H1 (cell line): ENCODE measurements around the gene SLC6A18. TPM values are rescaled to one million over a fixed set of nuclear protein-coding genes. Genes with fewer than 3 reads are reported as not detected.

ENCODE experiments used
- CTCF ChIA-PET: fragments of 300-600 bp; sonication (Branson Sonifier 250); formaldehyde crosslinking; loops from one replicate; lab custom pipeline; 2021; ENCODE audit not compliant: partially characterized antibody; lab: Charles Lee
- POLR2A ChIA-PET: fragments of 300-600 bp; sonication (Branson Sonifier 250); formaldehyde crosslinking; loops from one replicate; lab custom pipeline; 2021; ENCODE audit warnings: inconsistent platforms; ENCODE audit not compliant: partially characterized antibody; lab: Charles Lee
- DNase-seq, 2 experiments: peaks; one replicate each; pipeline versions ENCODE4 v3.0.0 to v3.0.0-alpha.2; 2010 to 2022; ENCODE audit warnings: low spot score in 2 of 2, low read depth in 1 of 2, mixed read lengths in 1 of 2
- FAIRE-seq: peaks from 2 replicates; lab custom pipeline; 2011; peaks lifted over from hg19 to GRCh38; lab: Jason Lieb, UNC
- H2AFZ ChIP-seq: 2 replicates; pipeline ENCODE4 v1.8.1; 2012; ENCODE audit warnings: low read length, inconsistent platforms
- H2AK5ac ChIP-seq: 2 replicates; pipeline ENCODE4 v1.6.1; 2013; ENCODE audit warnings: low read depth, low read length
- H2BK120ac ChIP-seq: replicated peaks from 2 replicates; pipeline ENCODE3; 2013; ENCODE audit warnings: low read depth, low read length, inconsistent platforms
- H2BK12ac ChIP-seq: 2 replicates; pipeline ENCODE4 v1.6.1; 2013; ENCODE audit warnings: low read depth, low read length
- H2BK15ac ChIP-seq: 2 replicates; pipeline ENCODE4 v1.6.1; 2013; ENCODE audit warnings: low read length
- H2BK20ac ChIP-seq: 2 replicates; pipeline ENCODE4 v1.6.1; 2013; ENCODE audit warnings: low read length
- H2BK5ac ChIP-seq: 2 replicates; pipeline ENCODE4 v1.6.1; 2013; ENCODE audit warnings: low read depth, low read length
- H3K14ac ChIP-seq: 2 replicates; pipeline ENCODE4 v1.6.1; 2013; ENCODE audit warnings: inconsistent platforms; ENCODE audit not compliant: insufficient read length
- H3K18ac ChIP-seq: 2 replicates; pipeline ENCODE4 v1.6.1; 2013; ENCODE audit warnings: low read length; ENCODE audit errors: extremely low read depth
- H3K23ac ChIP-seq: 2 replicates; pipeline ENCODE4 v1.6.1; 2013; ENCODE audit warnings: inconsistent platforms; ENCODE audit not compliant: insufficient read length
- H3K23me2 ChIP-seq: 2 replicates; pipeline ENCODE4 v1.6.1; 2013; ENCODE audit warnings: low read depth, low read length
- H3K27ac ChIP-seq: 2 replicates; pipeline ENCODE4 v1.6.1; 2011; ENCODE audit warnings: low read depth, low read length, inconsistent platforms
- H3K27me3 ChIP-seq, 4 experiments: replicated peaks in 1 of 4; 1 replicate in 1 of 4; 2 replicates in 3 of 4; pipeline versions ENCODE4 v1.6.1 to v1.8.1; 2011 to 2013; ENCODE audit warnings: low read length in 3 of 4, mild to moderate bottlenecking in 3 of 4, inconsistent platforms in 2 of 4, mixed read lengths in 2 of 4, moderate library complexity in 1 of 4; ENCODE audit not compliant: control insufficient read depth in 3 of 4, insufficient read depth in 3 of 4; ENCODE audit errors: extremely low read depth in 1 of 4
- H3K36me3 ChIP-seq, 4 experiments: 2 replicates each; pipeline versions ENCODE4 v1.6.1 to v1.8.1; 2011 to 2013; ENCODE audit warnings: mild to moderate bottlenecking in 4 of 4, low read length in 3 of 4, moderate library complexity in 2 of 4, control low read depth in 1 of 4, inconsistent platforms in 1 of 4; ENCODE audit not compliant: insufficient read depth in 4 of 4, control insufficient read depth in 2 of 4
- H3K4ac ChIP-seq: replicated peaks from 2 replicates; pipeline ENCODE3; 2013; ENCODE audit warnings: low read length, low read depth, mixed read lengths, inconsistent platforms; ENCODE audit not compliant: insufficient read length
- H3K4me1 ChIP-seq, 4 experiments: replicated peaks in 1 of 4; 1 replicate in 1 of 4; 2 replicates in 3 of 4; pipeline versions ENCODE4 v1.6.1 to v1.8.1; 2011 to 2013; ENCODE audit warnings: low read length in 3 of 4, inconsistent platforms in 2 of 4, mixed read lengths in 1 of 4; ENCODE audit not compliant: insufficient read depth in 4 of 4, control insufficient read depth in 3 of 4
- H3K4me2 ChIP-seq, 2 experiments: 2 replicates each; pipeline versions ENCODE4 v1.6.1 to v1.8.1; 2011 to 2013; ENCODE audit warnings: low read depth in 2 of 2, low read length in 2 of 2, control low read depth in 1 of 2, inconsistent platforms in 1 of 2, mild to moderate bottlenecking in 1 of 2; ENCODE audit not compliant: insufficient read depth in 1 of 2
- H3K4me3 ChIP-seq, 4 experiments: fragments of 200-600, 300-600 bp in 1 of 4; sonication (generic), shearing (Covaris generic), sonication (Bioruptor Twin) in 1 of 4; 2 replicates each; pipeline versions ENCODE4 v1.5.1 to v1.8.1; 2011 to 2016; ENCODE audit warnings: low read length in 4 of 4, low read depth in 3 of 4, control low read depth in 2 of 4, inconsistent platforms in 2 of 4, mild to moderate bottlenecking in 2 of 4, mixed read lengths in 1 of 4, moderate library complexity in 1 of 4; ENCODE audit not compliant: insufficient read depth in 2 of 4; ENCODE audit errors: extremely low read depth in 1 of 4
- H3K56ac ChIP-seq: replicated peaks from 2 replicates; pipeline ENCODE3; 2013; ENCODE audit warnings: low read depth, mild to moderate bottlenecking, mixed read lengths, low read length, inconsistent platforms; ENCODE audit not compliant: insufficient read length
- H3K79me1 ChIP-seq: 2 replicates; pipeline ENCODE4 v1.6.1; 2013; ENCODE audit warnings: low read depth, low read length, control low read depth
- H3K79me2 ChIP-seq, 2 experiments: 2 replicates each; pipeline versions ENCODE4 v1.6.1 to v1.8.1; 2012 to 2013; ENCODE audit warnings: low read length in 2 of 2, mild to moderate bottlenecking in 2 of 2, inconsistent platforms in 1 of 2; ENCODE audit not compliant: insufficient read depth in 2 of 2, control insufficient read depth in 1 of 2
- H3K9ac ChIP-seq, 4 experiments: replicated peaks in 1 of 4; 1 replicate in 1 of 4; 2 replicates in 3 of 4; pipeline versions ENCODE4 v1.6.1 to v1.8.1; 2011 to 2013; ENCODE audit warnings: low read depth in 3 of 4, low read length in 3 of 4, control low read depth in 2 of 4, mild to moderate bottlenecking in 2 of 4, moderate library complexity in 2 of 4, inconsistent platforms in 1 of 4; ENCODE audit errors: extremely low read depth in 1 of 4
- H3K9me3 ChIP-seq, 2 experiments: 2 replicates each; pipeline versions ENCODE4 v1.6.1 to v1.8.1; 2012 to 2013; ENCODE audit warnings: mild to moderate bottlenecking in 2 of 2, moderate library complexity in 2 of 2, control low read depth in 1 of 2, inconsistent platforms in 1 of 2, low read depth in 1 of 2, low read length in 1 of 2, mixed read lengths in 1 of 2; ENCODE audit not compliant: insufficient read depth in 2 of 2
- H4K20me1 ChIP-seq, 2 experiments: replicated peaks in 1 of 2; 2 replicates each; pipeline versions ENCODE3 to v1.8.1; 2011 to 2013; ENCODE audit warnings: inconsistent platforms in 2 of 2, low read length in 2 of 2, mild to moderate bottlenecking in 1 of 2; ENCODE audit not compliant: insufficient read depth in 2 of 2, control insufficient read depth in 1 of 2
- H4K5ac ChIP-seq: 2 replicates; pipeline ENCODE4 v1.6.1; 2013; ENCODE audit warnings: low read length, low read depth, mixed read lengths, inconsistent platforms; ENCODE audit not compliant: insufficient read length
- H4K8ac ChIP-seq: 2 replicates; pipeline ENCODE4 v1.8.0; 2013; ENCODE audit warnings: mild to moderate bottlenecking, moderate library complexity, low read length, inconsistent platforms; ENCODE audit not compliant: insufficient read depth; ENCODE audit errors: extremely low read depth
- H4K91ac ChIP-seq: replicated peaks from 2 replicates; pipeline ENCODE3; 2013; ENCODE audit warnings: low read length, mixed read lengths, inconsistent platforms; ENCODE audit not compliant: insufficient read length
- BACH1 ChIP-seq: IDR thresholded peaks from 2 replicates; pipeline ENCODE4 v1.6.1; 2012; ENCODE audit warnings: low read length, improper control_type of control experiment
- CEBPB ChIP-seq: IDR thresholded peaks from 2 replicates; pipeline ENCODE4 v1.6.1; 2012; ENCODE audit warnings: low read depth, low read length
- CHD1 ChIP-seq: IDR thresholded peaks from 2 replicates; pipeline ENCODE4 v1.6.1; 2012; ENCODE audit warnings: low read depth, low read length, improper control_type of control experiment
- CHD2 ChIP-seq: IDR thresholded peaks from 2 replicates; pipeline ENCODE4 v1.6.1; 2012; ENCODE audit warnings: low read length, improper control_type of control experiment
- JUN ChIP-seq: IDR thresholded peaks from 2 replicates; pipeline ENCODE4 v1.6.1; 2011; ENCODE audit warnings: low read depth, mild to moderate bottlenecking, improper control_type of control experiment, low read length
- KDM5A ChIP-seq: fragments of 200-600 bp; IDR thresholded peaks from 2 replicates; pipeline ENCODE4 v1.7.1; 2012; ENCODE audit warnings: mild to moderate bottlenecking, low read length, inconsistent platforms, mixed read lengths
- POLR2A ChIP-seq, 2 experiments: IDR thresholded peaks; 1 replicate in 1 of 2; 2 replicates in 1 of 2; pipeline ENCODE4 v1.6.1; 2011; ENCODE audit warnings: low read depth in 2 of 2, low read length in 2 of 2, mild to moderate bottlenecking in 2 of 2; ENCODE audit errors: control extremely low read depth in 1 of 2
- RXRA ChIP-seq: IDR thresholded peaks from 2 replicates; pipeline ENCODE4 v1.6.1; 2011; ENCODE audit warnings: low read depth, mild to moderate bottlenecking, low read length, moderate library complexity; ENCODE audit not compliant: insufficient read depth
- SAP30 ChIP-seq: fragments of 300-600 bp; sonication (generic); IDR thresholded peaks from 2 replicates; pipeline ENCODE4 v1.7.1; 2012; ENCODE audit warnings: low read length, moderate library complexity, mild to moderate bottlenecking, inconsistent platforms; ENCODE audit not compliant: insufficient read depth, insufficient replicate concordance
- SP1 ChIP-seq: IDR thresholded peaks from 2 replicates; pipeline ENCODE4 v1.6.1; 2011; ENCODE audit warnings: low read depth, low read length
- SP4 ChIP-seq: IDR thresholded peaks from 2 replicates; pipeline ENCODE4 v1.6.1; 2012; ENCODE audit warnings: low read length, inconsistent platforms
- TAF1 ChIP-seq: IDR thresholded peaks from 2 replicates; pipeline ENCODE4 v1.6.1; 2011; ENCODE audit warnings: mild to moderate bottlenecking, low read depth, low read length
- WGBS, 2 experiments: shearing (Covaris generic) in 1 of 2; methylation state at CpG; one replicate each; pipeline versions ENCODE4 v1.1.6 to v1.1.7; 2013 to 2015; ENCODE audit warnings: low lambda C conversion rate in 2 of 2, mixed read lengths in 2 of 2, inconsistent platforms in 1 of 2, low coverage in 1 of 2, missing lambda C conversion rate in 1 of 2; ENCODE audit not compliant: insufficient replicate concordance in 2 of 2, insufficient coverage in 1 of 2, insufficient read length in 1 of 2; ENCODE audit errors: extremely low coverage in 1 of 2, missing lambda C conversion rate in 1 of 2; 5-methylcytosine and 5-hydroxymethylcytosine counted together
- polyA plus RNA-seq, 7 experiments: library from polyadenylated mRNA; depleted of rRNA in 3 of 7; stranded (reverse) in 5 of 7; unstranded in 2 of 7; fragments of >200 nt in 5 of 7; fragments of 200-250 nt in 2 of 7; gene quantifications; 1 replicate in 5 of 7; 2 replicates in 1 of 7; 4 replicates in 1 of 7; pipeline versions ENCODE4 v1.2.1 to v1.2.3, GENCODE V29; 2011 to 2013; ENCODE audit warnings: missing spikeins in 2 of 7, mixed read lengths in 2 of 7
- total RNA-seq: library from RNA; stranded (reverse); fragmentation: NEBNext Ultra II Directional; extraction: Animal tissue kit (Norgen Biotek cat#: 25700); gene quantifications from 2 replicates; pipeline ENCODE4 v1.2.1, GENCODE V29; 2021
- TF ChIP-seq, protein P1 (sequence below): IDR thresholded peaks from 2 replicates; pipeline ENCODE4 v1.6.1; 2012; ENCODE audit warnings: low read length, inconsistent platforms
- TF ChIP-seq, protein P2 (sequence below): IDR thresholded peaks from 2 replicates; pipeline ENCODE4 v1.6.1; 2012; ENCODE audit warnings: inconsistent platforms

Gene SLC6A18
- total and polyA plus RNA-seq, 2 of the 8 experiments (the other 6 are each of a cell fraction or from before 2014, with no cell fraction given) = not detected

DNA sequence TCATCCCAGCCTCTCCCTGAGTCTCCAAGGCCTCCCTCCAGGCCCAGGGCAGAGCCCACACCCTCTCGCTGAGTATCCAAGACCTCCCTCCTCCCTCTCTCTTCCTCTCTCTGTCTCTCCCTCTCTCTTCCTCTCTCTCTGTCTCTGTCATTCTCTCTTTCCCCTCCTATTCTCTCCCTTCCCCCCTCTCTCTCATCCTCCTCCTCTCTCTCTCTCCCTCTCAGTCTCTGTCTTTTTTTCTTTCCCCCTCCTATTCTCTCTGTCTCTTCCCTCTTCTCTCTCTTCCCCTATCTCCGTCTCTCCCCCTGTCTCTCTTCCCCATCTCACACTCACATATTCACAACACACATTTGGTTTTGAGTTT lies 15.7 kb upstream of the SLC6A18 start:
- no peak for DNase-seq
- Histone ChIP-seq H3K4me3 (no peak overlapping the region), H2AK5ac (no peak overlapping the region), H3K4ac (no peak overlapping the region), H4K20me1 (peaks cover 3 to 6% of the 10 kb centered on the region in 2 experiments), H3K23ac (no peak overlapping the region), H3K27ac (no peak overlapping the region), H3K4me1 (peaks cover 0 to 3% (median 0%) of the 10 kb centered on the region in 4 experiments; a peak in 1 of 7 replicates), H3K18ac (no peak overlapping the region), H3K23me2 (no peaks in the 10 kb centered on the region), H3K4me2 (no peak overlapping the region), H2BK5ac (no peak overlapping the region), H3K9me3 (no peaks in the 10 kb centered on the region; a peak in 1 of 4 replicates), H4K8ac (no peak overlapping the region), H3K79me1 (no peaks in the 10 kb centered on the region), H3K27me3 (no peaks in the 10 kb centered on the region; a peak in 1 of 7 replicates), H2BK12ac (no peak overlapping the region), H2BK15ac (no peak overlapping the region), H3K56ac (no peak overlapping the region), H2BK120ac (no peak overlapping the region), H3K36me3 (no peaks in the 10 kb centered on the region), H3K79me2 (no peaks in the 10 kb centered on the region), H4K91ac (no peak overlapping the region), H2AFZ (no peak overlapping the region), H4K5ac (no peak overlapping the region), H3K9ac (no peak overlapping the region), H2BK20ac (no peak overlapping the region), H3K14ac (no peak overlapping the region)
- 88% methylated on average over 2 of the region's 2 CpGs; no CpG with 5 or more reads in 1 of the 2 experiments for WGBS, 2 experiments
- FAIRE-seq = no peak
- ChIA-PET POLR2A (interaction anchor here (1.0 kb wide), 1 partner anchor 10 kb away, joined by 4 read pairs; no protein-coding TSS in a partner anchor), CTCF (interaction anchor here (0.6 to 2.5 kb wide), 7 partner anchors 26 to 270 kb away, joined by 3 to 7 read pairs (median 4); no protein-coding TSS in a partner anchor)
- TF ChIP-seq SP4 (no peak), CHD2 (no peak), SAP30 (no peak), TAF1 (no peak), SP1 (no peak), CHD1 (no peak), KDM5A (no peak), CEBPB (no peak), RXRA (no peak), JUN (no peak), BACH1 (no peak), POLR2A (IDR thresholded peaks at IDR 0.05; ENCODE audit: control extremely low read depth in 1 of 2, low read depth in 2 of 2, low read length in 2 of 2) (no peak)
- TF ChIP-seq, protein P1, sequence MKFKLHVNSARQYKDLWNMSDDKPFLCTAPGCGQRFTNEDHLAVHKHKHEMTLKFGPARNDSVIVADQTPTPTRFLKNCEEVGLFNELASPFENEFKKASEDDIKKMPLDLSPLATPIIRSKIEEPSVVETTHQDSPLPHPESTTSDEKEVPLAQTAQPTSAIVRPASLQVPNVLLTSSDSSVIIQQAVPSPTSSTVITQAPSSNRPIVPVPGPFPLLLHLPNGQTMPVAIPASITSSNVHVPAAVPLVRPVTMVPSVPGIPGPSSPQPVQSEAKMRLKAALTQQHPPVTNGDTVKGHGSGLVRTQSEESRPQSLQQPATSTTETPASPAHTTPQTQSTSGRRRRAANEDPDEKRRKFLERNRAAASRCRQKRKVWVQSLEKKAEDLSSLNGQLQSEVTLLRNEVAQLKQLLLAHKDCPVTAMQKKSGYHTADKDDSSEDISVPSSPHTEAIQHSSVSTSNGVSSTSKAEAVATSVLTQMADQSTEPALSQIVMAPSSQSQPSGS = no peak
- TF ChIP-seq, protein P2, sequence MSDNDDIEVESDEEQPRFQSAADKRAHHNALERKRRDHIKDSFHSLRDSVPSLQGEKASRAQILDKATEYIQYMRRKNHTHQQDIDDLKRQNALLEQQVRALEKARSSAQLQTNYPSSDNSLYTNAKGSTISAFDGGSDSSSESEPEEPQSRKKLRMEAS = no peak
